Left hindlimb (tissue), 1 donor: ENCODE results near the gene TAPBP.

Experiments
- DNase-seq: peaks from one replicate; pipeline ENCODE4 v3.0.0-alpha.2; 2018

The TAPBP gene

GRCh38 chr6:33318426-33319073, 4.7 kb upstream of the TAPBP start:
- no peak for DNase-seq

DNA sequence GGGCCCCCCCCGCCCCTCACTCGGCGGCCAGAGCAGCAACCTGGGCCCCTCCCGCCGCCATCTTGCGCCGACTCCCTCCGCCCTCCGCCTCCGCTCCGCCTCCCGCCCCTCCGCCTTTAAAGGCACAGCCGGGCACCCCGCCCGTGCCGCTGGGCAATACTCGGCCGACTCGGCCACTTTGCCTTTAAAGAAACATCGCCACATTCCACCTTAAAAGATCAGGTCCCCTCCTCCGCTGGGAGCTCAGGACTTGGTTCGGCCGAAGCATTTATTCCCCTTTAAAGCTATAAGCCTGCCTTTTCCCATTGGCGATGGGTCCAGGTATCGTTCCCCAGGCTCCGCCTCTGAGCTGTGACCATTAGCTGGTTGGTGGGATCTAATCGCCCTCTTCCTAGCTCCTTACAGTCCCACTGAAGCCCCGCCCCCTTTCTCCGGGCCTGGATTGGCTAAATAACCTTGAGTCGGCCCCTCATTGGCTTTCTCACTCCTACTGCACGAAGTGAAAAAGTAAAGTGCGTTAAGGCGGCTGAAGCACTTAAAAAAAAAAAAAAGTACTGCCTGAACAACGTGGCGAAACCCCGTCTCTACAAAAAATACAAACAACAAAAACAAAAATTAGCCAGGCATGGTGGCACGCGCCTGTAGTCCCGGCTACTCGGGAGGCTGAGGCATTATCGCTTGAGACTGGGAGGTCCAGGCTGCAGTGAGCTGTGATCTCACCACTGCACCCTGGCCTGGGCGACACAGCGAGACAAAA, 4.0 kb upstream of the TAPBP start, which contains the start of gene ZBTB22:
Gene ZBTB22 (minus strand): TSS at position 76 of the 757 bp plus-strand sequence. CDS start 828 bp downstream, outside the sequence.
- DNase-seq, result peak; percentile 98

DNA sequence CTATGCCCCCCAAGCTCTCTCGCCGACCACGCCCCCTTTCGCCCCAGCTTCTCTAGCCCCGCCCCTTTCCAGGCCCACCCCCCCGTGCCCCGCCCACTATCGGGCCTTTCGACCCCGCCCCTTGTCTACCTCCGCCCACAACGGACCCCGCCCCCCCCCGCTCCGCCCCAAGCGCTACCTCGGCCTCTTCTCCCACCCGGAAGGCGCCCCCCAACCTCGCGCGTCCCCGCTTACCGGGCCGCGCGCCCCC, 3.5 kb upstream of the TAPBP start:
- no peak for DNase-seq

- DNase-seq, result peak; percentile 55
Measured at GRCh38 chr6:33316603-33317418, 2.9 kb upstream of the TAPBP start.

GRCh38 chr6:33315793-33316602, 2.1 kb upstream of the TAPBP start:
- no peak for DNase-seq

DNA sequence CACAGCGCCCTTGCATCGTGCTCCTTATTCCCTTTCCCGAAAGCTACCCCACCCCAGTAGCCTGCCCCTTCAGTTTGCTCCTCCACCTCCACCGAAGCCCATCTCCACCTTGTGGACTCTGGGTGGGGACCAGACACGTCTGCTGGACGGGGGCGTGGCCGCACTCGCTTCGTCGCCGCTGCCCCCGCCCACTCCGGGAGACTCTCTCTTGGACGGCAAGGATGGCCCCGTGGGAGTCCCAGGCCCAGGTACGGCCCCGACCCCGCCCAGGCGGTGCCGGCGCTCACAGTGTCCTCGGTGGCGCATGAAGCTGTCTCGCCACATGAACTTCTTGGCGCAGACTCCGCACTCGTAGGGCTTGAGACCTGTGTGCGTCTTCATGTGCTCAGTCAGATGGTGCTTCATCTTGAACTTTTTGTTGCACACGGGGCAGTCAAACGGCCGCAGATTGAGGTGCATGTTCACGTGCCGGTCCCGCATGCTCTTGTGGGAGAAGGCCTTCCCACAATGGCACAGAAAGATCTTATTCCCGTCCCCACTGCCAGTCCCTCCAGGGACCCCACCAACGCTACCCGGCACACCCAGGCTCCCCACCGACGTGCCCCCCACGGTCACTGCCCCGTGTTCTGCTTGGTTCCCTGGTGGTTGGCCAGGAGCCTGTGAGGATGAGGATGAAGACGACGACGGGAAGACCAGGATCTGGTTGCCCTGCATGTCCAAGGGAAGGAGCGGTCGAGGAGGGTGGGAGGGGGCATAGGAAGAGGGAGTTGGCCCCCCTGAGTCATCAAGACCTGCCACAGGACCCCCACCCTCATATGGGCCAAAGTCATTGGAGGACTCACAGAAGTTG, 1.3 kb upstream of the TAPBP start:
- no peak for DNase-seq

GRCh38 chr6:33314515-33314942, 651 bp upstream of the TAPBP start:
- peak; percentile 76 for DNase-seq

DNA sequence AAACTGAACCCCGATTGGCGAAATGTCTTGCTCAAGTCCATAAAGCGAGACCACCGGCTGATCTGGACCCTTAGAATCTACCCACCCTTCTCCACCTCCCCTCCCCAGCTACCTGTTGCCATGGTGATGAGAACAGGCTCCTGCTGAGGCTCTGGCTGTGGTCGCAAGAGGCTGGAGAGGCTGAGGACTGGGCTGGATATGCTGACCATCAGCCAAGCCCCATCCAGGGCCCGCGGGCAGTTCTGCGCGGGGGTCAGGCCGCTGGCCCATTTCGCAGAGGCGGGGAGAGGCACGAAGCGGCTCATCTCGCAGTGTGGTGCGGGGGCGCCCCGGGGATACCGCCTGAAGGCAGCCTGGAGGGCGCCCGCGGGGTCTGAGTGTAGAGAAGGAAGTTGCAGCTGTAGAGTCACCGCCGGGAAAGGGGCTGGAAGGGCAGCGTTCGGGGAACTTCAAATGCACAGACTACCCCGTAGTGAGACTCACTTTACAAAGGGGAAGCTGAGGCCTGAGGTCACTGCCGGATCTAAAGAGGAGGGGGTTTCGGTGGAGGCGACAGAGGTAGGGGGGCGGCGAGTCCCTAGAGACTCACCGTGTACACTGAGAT, 671 bp downstream of the TAPBP start:
- DNase-seq, result no peak

DNA sequence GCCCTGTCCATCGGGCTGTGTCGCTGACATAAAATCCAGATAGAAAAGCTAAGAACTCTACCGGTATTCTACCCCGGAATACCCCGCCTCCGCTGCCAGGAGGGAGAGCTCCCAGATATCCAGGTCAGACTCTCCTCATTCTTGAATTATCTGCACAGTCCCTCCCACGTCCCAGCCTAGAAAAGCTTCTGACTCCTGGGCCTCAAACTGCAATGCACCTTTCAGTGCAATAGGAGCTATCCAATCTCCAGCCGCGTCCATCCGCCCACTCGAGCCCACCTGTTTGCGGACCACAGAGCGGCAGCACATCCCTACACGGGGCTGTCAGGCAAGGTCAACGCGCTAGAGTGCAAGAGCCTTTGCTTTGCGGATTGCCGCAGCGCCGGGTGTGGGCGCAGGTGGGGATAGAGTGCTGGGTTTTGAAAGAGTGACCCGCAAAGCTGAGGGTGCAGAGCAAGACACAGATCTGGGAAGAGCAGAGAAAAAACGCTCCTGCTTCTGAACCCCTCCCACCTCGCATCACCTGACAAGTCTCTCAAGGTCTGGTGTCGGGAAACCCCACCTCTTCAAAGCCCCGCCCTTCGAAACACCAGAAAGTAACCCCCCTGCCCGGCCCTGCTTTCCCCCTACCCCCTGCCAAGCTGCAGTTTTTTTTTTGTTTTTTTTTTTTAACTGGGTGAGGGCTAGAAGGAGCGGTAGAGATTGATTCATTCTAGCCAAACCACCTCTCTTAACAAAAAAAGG, 1.3 kb downstream of the TAPBP start:
- DNase-seq, result peak; percentile 74

- no peak for DNase-seq
Measured at GRCh38 chr6:33306356-33306755, 7.5 kb downstream of the TAPBP start.

- no peak for DNase-seq
Measured at GRCh38 chr6:33305052-33305451, 8.8 kb downstream of the TAPBP start.

- no peak for DNase-seq
Measured at GRCh38 chr6:33304216-33304615, 9.7 kb downstream of the TAPBP start.

GRCh38 chr6:33301877-33302276, 12.0 kb downstream of the TAPBP start:
- DNase-seq, result no peak

DNA sequence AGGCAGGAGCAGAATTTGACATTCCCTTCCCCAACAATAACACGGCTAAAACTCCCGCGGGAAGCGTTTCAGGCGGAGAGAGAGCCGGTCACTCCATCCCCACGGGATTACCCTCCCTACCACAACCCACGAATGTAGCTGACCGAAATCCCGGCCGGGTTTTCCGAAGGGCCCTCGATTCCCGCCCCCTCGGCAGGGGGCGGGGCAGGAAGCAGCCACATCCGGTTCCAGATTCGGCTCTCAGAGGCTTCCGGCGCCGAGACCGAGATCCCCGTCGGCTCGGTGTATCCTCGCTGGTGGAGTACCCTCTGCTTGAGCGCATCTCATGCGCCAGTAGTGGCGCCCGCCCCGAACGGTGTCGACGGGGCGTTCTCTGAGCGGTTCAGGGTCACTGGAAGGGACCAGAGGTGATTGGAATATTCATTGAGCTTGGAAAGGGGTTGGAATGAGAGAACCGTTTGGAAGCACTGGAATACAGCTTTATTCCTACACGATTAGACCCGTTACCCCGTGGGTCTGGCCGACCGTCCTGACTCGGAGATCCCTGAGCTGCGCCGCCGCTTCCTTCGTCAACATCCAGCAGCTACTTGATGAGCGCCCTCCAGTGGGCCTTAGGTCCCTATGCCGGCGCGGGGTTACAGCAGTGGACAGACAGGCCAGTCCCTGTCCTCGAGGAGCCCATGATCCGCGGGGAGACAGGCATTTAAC, 14.5 kb downstream of the TAPBP start:
- DNase-seq, result peak; percentile 94

DNA sequence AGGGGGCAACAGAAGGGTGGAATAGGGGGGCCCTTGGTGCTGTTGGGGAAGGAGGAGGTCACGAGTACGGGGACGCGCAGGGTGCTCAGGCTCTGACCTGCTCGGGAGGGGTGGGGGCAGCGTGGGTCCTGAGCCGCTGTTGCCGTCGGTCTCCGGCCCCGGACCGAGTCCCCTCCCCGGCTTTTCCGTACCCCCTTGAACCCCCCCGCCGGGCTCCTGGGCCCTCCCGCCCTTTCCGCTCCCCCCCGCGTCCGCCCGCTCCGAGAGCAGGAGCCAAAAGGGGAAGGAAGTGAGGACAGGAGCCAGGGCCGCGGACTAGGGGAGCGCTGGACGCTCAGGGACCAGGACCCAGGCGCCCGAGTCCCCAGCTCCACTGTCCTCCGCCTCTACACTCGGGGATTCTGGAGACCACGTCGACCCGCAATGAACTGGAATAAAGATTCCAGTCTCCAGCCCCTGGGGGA, 15.1 kb downstream of the TAPBP start, which contains the start of gene RGL2:
Gene RGL2 (minus strand): TSS at position 170 of the 464 bp plus-strand sequence. CDS start 332 bp downstream, outside the sequence.
- peak; percentile 87 for DNase-seq

DNA sequence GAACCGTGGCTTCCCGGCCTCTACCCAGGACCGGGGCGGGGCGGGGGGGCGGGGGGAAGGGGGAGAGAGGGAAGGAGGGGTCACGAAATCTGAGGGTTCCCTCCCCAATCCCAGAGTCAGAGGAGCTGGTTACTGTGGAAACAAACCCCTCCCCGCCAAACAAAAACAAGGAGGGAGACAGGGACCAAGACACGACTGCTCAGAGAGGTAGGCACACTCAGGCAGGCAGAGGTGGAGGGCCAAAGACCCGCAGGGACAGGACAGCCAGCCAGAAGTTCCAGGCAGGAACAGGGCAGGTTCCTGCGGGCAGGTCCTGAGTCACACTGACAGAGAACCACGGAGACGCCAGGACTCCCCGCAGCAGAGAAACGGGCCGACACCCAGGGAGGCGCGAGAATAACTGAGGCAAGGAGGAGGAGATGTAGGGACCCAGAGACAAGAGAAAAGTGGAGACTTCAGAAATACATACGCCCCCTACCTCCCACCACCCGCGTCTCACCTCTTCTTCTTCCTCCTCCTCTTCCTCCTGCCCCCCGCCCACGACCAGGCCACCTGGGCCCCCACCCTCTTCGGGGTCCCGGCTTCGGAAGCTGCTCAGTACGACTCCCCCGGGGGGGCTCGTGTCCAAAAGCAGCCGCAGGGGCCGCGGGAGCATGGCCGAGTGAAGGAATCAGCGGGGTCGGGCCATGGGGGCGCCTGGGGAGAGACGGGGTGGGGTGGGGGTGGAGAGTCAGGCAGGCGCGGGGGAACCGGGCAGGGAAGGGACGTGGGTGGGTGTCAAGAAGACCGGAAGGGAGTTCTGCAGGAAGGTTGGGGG, 15.7 kb downstream of the TAPBP start:
- peak; percentile 89 for DNase-seq

DNA sequence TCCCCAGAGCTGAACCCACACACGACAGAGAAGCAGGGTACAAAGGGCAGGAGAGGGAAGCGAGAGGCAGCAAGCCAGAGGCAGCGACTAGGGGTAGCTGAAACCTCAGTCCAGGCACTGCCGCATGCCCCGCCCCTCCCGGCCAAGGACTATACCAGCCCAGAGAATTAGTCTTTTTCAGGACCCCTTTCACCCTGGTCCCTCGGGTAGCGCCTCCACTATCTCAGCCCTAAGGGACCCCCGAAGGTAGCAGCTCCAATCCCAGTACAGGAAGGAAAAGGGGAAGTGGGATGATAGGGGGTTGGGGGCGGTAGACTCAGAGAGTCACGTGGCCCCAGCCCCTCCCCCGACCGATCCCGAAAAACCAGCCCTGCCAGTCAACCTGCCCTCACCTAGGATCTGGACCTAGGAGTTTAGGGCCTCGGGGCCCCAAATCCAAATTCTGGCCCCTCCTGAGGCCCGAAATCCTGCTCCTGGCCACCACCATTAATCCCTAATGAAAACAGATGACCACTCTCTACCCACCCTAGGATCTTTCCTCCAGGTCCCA, 16.4 kb downstream of the TAPBP start:
- DNase-seq, result no peak

- no peak for DNase-seq
Measured at GRCh38 chr6:33296797-33297405, 17.0 kb downstream of the TAPBP start.
